GM19193 (cell line): ENCODE results near the gene PPM1J.

Experiments used
- POLR2A ChIP-seq: IDR thresholded peaks from 4 replicates; pipeline ENCODE4 v1.6.1; 2011; ENCODE audit not compliant: insufficient read depth, insufficient read length; ENCODE audit errors: extremely low read depth

PPM1J gene

GRCh38 chr1:112685913-112686312, 29.2 kb downstream of the PPM1J start:
- TF ChIP-seq POLR2A = no peak

- no peak for TF ChIP-seq POLR2A
These were observed 36.5 kb downstream of the PPM1J start for GRCh38 chr1:112678605-112679004.

DNA sequence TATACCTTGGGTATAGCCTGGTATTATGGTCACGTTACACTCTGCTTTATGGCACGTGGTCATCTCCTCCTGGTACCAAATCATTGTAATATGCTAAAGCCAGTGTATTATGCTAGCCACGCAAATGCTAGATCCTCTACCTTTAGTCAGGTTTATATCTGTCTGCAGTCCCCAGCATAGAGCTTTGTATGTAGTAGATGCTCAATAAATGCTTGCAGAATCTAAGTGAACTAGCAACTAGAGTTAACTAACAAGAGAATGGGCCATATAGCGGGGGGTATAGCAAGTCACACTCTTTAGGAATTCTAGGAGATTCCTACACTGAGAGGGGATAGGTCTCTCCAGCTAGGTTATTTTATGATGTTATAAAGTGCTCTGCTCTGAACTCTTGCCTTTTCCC, 37.6 kb downstream of the PPM1J start:
- TF ChIP-seq POLR2A = no peak

DNA sequence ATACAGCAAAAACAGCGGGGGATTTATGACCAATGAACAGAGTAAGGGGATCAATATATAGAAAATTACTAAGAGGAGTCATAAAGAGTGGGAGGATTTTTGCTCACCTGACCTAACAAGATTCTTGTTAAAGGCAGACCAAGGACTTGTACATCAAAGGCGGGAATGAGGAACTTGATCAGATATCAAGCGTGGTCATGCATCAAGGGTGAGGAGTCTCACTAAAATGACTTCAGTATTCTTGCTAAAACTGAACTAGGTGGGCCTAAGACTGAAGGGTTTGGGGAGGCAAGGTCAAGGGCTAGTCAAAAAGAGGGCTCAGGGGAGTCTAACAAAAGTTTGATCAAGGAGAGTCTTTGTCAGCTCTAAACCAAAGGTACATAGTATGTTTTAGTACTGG, 38.6 kb downstream of the PPM1J start:
- no peak for TF ChIP-seq POLR2A

DNA sequence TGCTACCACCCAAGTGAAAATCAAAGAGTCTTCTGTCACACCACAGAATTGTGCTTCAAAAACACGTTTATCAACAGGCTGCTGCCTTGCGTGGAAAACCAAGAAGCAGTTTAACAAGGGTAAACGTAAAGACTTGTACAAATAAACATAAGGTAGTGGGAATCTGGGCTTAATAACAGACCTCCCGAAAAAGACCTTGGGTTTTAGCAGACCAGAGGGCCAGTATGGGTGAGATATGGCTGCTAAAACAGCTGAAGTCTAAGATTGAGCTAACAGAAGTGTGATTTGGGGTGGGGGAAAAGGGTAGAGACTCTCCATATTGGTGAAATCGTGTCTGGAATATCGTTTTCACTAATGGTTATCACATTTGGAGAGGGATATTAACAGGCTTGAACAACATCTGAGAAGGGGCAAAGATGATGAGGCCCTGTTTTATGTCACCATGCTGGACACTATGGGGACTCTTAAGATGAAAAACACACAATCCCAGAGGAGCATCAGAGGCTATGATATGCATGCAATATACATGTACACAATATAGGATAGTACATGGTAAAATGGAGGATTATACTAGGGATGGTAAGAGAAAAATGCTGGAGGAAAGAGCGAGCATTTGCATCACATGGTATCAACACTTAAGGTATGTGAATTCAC, 39.3 kb downstream of the PPM1J start:
- no peak for TF ChIP-seq POLR2A

GRCh38 chr1:112674986-112675727, 40.0 kb downstream of the PPM1J start:
- no peak for TF ChIP-seq POLR2A

DNA sequence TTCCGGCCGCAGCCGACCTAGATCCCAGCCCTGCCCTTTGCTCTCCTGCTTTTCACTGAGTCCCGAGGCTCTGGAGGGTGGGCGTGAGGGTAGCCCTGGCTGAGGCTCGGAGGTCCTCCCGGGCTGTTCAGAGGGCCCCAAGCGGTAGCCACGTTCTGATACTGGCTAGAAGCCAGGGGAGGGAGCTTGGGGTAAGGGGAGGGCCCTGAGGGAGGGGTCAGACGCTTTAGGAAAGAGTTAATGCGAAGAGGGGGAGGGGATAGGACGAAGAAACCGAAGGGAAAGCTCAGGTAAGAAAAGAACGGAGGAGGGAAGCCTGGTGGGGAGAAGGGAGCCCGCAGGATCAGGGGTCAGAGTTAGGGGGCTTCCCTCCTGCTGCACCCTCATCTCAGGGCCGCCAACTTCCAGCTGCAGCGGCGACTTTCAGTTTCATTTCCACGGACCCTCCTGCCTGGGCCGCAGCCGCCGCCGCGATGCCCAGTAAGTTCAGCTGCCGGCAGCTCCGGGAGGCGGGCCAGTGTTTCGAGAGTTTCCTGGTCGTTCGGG, 40.6 kb downstream of the PPM1J start, which contains the start of gene MOV10:
TSS of gene MOV10 (plus strand) at position 220 of the 546 bp plus-strand sequence. CDS start at position 474, 254 bp downstream.
- peak; percentile 43 for TF ChIP-seq POLR2A

- no peak for TF ChIP-seq POLR2A
These were observed 41.3 kb downstream of the PPM1J start for GRCh38 chr1:112673592-112674439.

- TF ChIP-seq POLR2A = no peak
These were observed 42.3 kb downstream of the PPM1J start for GRCh38 chr1:112672842-112673241.

GRCh38 chr1:112672009-112672408, 43.1 kb downstream of the PPM1J start:
- TF ChIP-seq POLR2A = no peak

GRCh38 chr1:112666946-112667345, 48.2 kb downstream of the PPM1J start:
- no peak for TF ChIP-seq POLR2A

- TF ChIP-seq POLR2A = no peak
These were observed 49.3 kb downstream of the PPM1J start for GRCh38 chr1:112665857-112666256.
